ENCODE data around the gene CDH4. TPM values are rescaled to one million over a fixed set of nuclear protein-coding genes. Genes with fewer than 3 reads are reported as not detected.

Gene CDH4
- polyA plus RNA-seq, 1 experiment: 1.5 TPM

GRCh38 chr20:61673152-61673847 is 421.2 kb downstream of the CDH4 start:
- DNase-seq (ENCODE audit: low read depth): no peak
- Histone ChIP-seq H3K4me3 (ENCODE audit: low read depth, low read length) (no peak overlapping the region), H3K27me3 (ENCODE audit: control insufficient read depth, insufficient read depth, low read length) (no peaks in the 10 kb centered on the region), H3K36me3 (ENCODE audit: control insufficient read depth, insufficient read depth, low read length) (no peaks in the 10 kb centered on the region)
- ChIA-PET CTCF (no interaction called here), POLR2A (no interaction called here)
- TF ChIP-seq CTCF (IDR thresholded peaks at IDR 0.05; ENCODE audit: insufficient read depth, low read depth, low read length): no peak

GRCh38 chr20:61674121-61674520 is 422.1 kb downstream of the CDH4 start:
- DNase-seq (ENCODE audit: low read depth): no peak
- CTCF ChIA-PET: no interaction called here
- TF ChIP-seq CTCF (IDR thresholded peaks at IDR 0.05; ENCODE audit: insufficient read depth, low read depth, low read length): no peak
- H3K4me3 ChIP-seq (ENCODE audit: low read depth, low read length): no peak overlapping the region
- no peaks in the 10 kb centered on the region for H3K27me3 ChIP-seq (ENCODE audit: control insufficient read depth, insufficient read depth, low read length)
- no peaks in the 10 kb centered on the region for H3K36me3 ChIP-seq (ENCODE audit: control insufficient read depth, insufficient read depth, low read length)
- POLR2A ChIA-PET: no interaction called here

GRCh38 chr20:61674688-61675087 is 422.6 kb downstream of the CDH4 start:
- ChIA-PET POLR2A (no interaction called here), CTCF (no interaction called here)
- no peak for TF ChIP-seq CTCF (IDR thresholded peaks at IDR 0.05; ENCODE audit: insufficient read depth, low read depth, low read length)
- H3K4me3 ChIP-seq (ENCODE audit: low read depth, low read length): no peak overlapping the region
- no peak for DNase-seq (ENCODE audit: low read depth)
- H3K27me3 ChIP-seq (ENCODE audit: control insufficient read depth, insufficient read depth, low read length): no peaks in the 10 kb centered on the region
- no peaks in the 10 kb centered on the region for H3K36me3 ChIP-seq (ENCODE audit: control insufficient read depth, insufficient read depth, low read length)

- no peak for DNase-seq (ENCODE audit: low read depth)
- ChIA-PET CTCF (no interaction called here), POLR2A (no interaction called here)
- H3K4me3 ChIP-seq (ENCODE audit: low read depth, low read length): no peak overlapping the region
- no peaks in the 10 kb centered on the region for H3K27me3 ChIP-seq (ENCODE audit: control insufficient read depth, insufficient read depth, low read length)
- TF ChIP-seq CTCF (IDR thresholded peaks at IDR 0.05; ENCODE audit: insufficient read depth, low read depth, low read length): no peak
- H3K36me3 ChIP-seq (ENCODE audit: control insufficient read depth, insufficient read depth, low read length): no peaks in the 10 kb centered on the region
Measured at GRCh38 chr20:61677928-61678327, 425.9 kb downstream of the CDH4 start.

- no peak for DNase-seq (ENCODE audit: low read depth)
- CTCF ChIA-PET: no interaction called here
- TF ChIP-seq CTCF (IDR thresholded peaks at IDR 0.05; ENCODE audit: insufficient read depth, low read depth, low read length): no peak
- Histone ChIP-seq H3K36me3 (ENCODE audit: control insufficient read depth, insufficient read depth, low read length) (no peaks in the 10 kb centered on the region), H3K27me3 (ENCODE audit: control insufficient read depth, insufficient read depth, low read length) (no peaks in the 10 kb centered on the region), H3K4me3 (ENCODE audit: low read depth, low read length) (no peak overlapping the region)
- POLR2A ChIA-PET: no interaction called here
Measured at GRCh38 chr20:61678437-61678836, 426.4 kb downstream of the CDH4 start.

All from BJ (cell line).